Calu3 (cell line): ENCODE measurements around the gene ARID3C. TPM values are rescaled to one million over a fixed set of nuclear protein-coding genes. Genes with fewer than 3 reads are reported as not detected.

Experiments
- BruUV-seq: library from RNA; stranded (reverse); fragments of 400-500 nt; replicated peaks from 2 replicates; lab custom pipeline; 2021; lab: Mats Ljungman, UMichigan
- CTCF ChIA-PET: fragments of 300-600 bp; sonication (Branson Sonifier 250); formaldehyde crosslinking; loops from one replicate; lab custom pipeline; 2022; ENCODE audit warnings: antibody characterized with exemption; lab: Charles Lee
- DNase-seq: peaks from one replicate; pipeline ENCODE4 v3.0.0; 2022
- H3K27ac Mint-ChIP-seq: one replicate; pipeline ENCODE4 v1.8.0; 2022; ENCODE audit warnings: mixed read lengths; ENCODE audit not compliant: unreplicated experiment
- H3K27me3 Mint-ChIP-seq: one replicate; pipeline ENCODE4 v1.8.0; 2022; ENCODE audit warnings: mixed read lengths; ENCODE audit not compliant: unreplicated experiment
- H3K36me3 Mint-ChIP-seq: one replicate; pipeline ENCODE4 v1.8.0; 2022; ENCODE audit warnings: mild to moderate bottlenecking, moderate library complexity, mixed read lengths; ENCODE audit not compliant: insufficient read depth, unreplicated experiment
- H3K4me1 Mint-ChIP-seq: one replicate; pipeline ENCODE4 v1.8.0; 2022; ENCODE audit warnings: mild to moderate bottlenecking, low read depth, mixed read lengths; ENCODE audit not compliant: unreplicated experiment
- H3K4me3 Mint-ChIP-seq: one replicate; pipeline ENCODE4 v1.8.0; 2022; ENCODE audit warnings: mild to moderate bottlenecking, low read depth, moderate library complexity, mixed read lengths; ENCODE audit not compliant: unreplicated experiment
- H3K9me3 Mint-ChIP-seq: one replicate; pipeline ENCODE4 v1.8.0; 2022; ENCODE audit warnings: low read depth, mixed read lengths; ENCODE audit not compliant: unreplicated experiment
- CTCF ChIP-seq: fragments of 200-600 bp; IDR thresholded peaks from one replicate; pipeline ENCODE4 v1.8.0; 2022; ENCODE audit warnings: antibody characterized with exemption; ENCODE audit not compliant: unreplicated experiment
- intact Hi-C: fragments of 100-400 bp; cut with micrococcal nuclease; formaldehyde crosslinking; loops from one replicate; pipeline ENCODE4 v1.10.0; 2022; ENCODE audit not compliant: unreplicated experiment
- total RNA-seq: library from RNA; stranded (reverse); gene quantifications from 2 replicates; pipeline ENCODE4 v1.2.3, GENCODE V29; 2022

ARID3C gene
- total RNA-seq, 1 experiment from 2014 or later = not detected

GRCh38 chr9:34581318-34581717 is 47.5 kb downstream of the ARID3C start:
- CTCF ChIA-PET = no interaction called here

GRCh38 chr9:34580358-34580757 is 48.5 kb downstream of the ARID3C start:
- intact Hi-C loops = no loop called here
- DNase-seq = no peak
- Mint-ChIP-seq H3K9me3 (no peaks in the 10 kb centered on the region), H3K36me3 (peaks cover 5% of the 10 kb centered on the region), H3K27ac (no peak overlapping the region), H3K4me1 (no peaks in the 10 kb centered on the region), H3K4me3 (no peak overlapping the region), H3K27me3 (peaks cover 93% of the 10 kb centered on the region)
- BruUV-seq = no TSS peak
- CTCF ChIA-PET = interaction anchor here (1.4 kb wide), 1 partner anchor 11 kb away, joined by 4 read pairs; no protein-coding TSS in a partner anchor
- no peak for TF ChIP-seq CTCF

More at GRCh38 chr9:34581318-34581717, 47.5 kb downstream of the ARID3C start:
- DNase-seq = no peak
- intact Hi-C loops = no loop called here
- no peak for TF ChIP-seq CTCF
- Mint-ChIP-seq H3K36me3 (peaks cover 1% of the 10 kb centered on the region), H3K27ac (no peak overlapping the region), H3K27me3 (peaks cover 93% of the 10 kb centered on the region), H3K4me1 (no peaks in the 10 kb centered on the region), H3K4me3 (no peak overlapping the region), H3K9me3 (no peaks in the 10 kb centered on the region)
- BruUV-seq = no TSS peak

- Mint-ChIP-seq H3K9me3 (no peaks in the 10 kb centered on the region), H3K36me3 (peaks cover 5% of the 10 kb centered on the region), H3K4me3 (no peak overlapping the region), H3K27me3 (peaks cover 93% of the 10 kb centered on the region), H3K4me1 (no peaks in the 10 kb centered on the region), H3K27ac (no peak overlapping the region)
- no TSS peak for BruUV-seq
- DNase-seq = no peak
- intact Hi-C loops = no loop called here
- CTCF ChIA-PET = interaction anchor here (1.4 kb wide), 1 partner anchor 12 kb away, joined by 4 read pairs; no protein-coding TSS in a partner anchor
- TF ChIP-seq CTCF = no peak
Measured at GRCh38 chr9:34579808-34580163, 49.1 kb downstream of the ARID3C start.

- Mint-ChIP-seq H3K27me3 (peaks cover 93% of the 10 kb centered on the region), H3K36me3 (peaks cover 5% of the 10 kb centered on the region), H3K27ac (no peak overlapping the region), H3K4me1 (no peaks in the 10 kb centered on the region), H3K4me3 (no peak overlapping the region), H3K9me3 (no peaks in the 10 kb centered on the region)
- no TSS peak for BruUV-seq
- DNase-seq = no peak
- CTCF ChIA-PET = interaction anchor here (1.4 kb wide), 1 partner anchor 12 kb away, joined by 4 read pairs; no protein-coding TSS in a partner anchor
- intact Hi-C loops = no loop called here
- no peak for TF ChIP-seq CTCF
Measured at GRCh38 chr9:34579104-34579807, 49.6 kb downstream of the ARID3C start.
